ENCODE results near the gene NXN.

The NXN gene

DNA sequence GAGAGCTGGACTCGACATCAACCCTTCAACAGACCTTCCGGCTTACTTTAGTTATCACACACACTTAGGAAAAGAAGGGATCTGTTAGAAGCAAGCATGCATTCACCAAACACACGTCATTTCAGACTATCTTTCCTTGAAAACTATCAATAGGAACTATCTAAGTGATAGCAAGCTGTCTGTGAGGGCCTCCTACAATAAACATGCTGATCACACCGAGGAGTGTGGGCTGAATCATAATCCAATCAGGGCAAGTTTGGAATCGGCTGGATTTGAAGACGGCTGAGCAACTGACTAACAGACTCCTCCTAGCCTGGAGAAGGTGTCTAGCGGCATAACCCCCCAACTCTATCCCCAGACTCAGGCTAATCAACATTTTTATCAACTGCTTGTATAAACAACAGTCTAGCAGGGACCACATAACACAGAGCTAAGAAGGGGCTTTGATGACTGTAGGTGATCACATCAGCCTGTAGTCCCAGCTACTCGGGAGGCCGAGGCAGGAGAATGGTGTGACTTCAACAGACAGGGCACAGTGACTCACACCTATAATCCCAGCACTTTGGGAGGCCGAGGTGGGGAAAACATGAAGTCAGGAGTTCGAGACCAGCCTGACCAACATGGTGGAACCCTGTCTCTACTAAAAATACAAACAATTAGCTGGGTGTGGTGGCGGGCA lies 14.1 kb downstream of the NXN start:
- H3K9me3 ChIP-seq (ENCODE audit: control extremely low read depth in 1 of 5, control insufficient read depth in 4 of 5, insufficient read depth in 2 of 5, low read depth in 1 of 5, low read length in 4 of 5), result no peaks in the 10 kb centered on the region
- H3K4me1 ChIP-seq (ENCODE audit: control extremely low read depth in 1 of 4, control insufficient read depth in 4 of 4, insufficient read depth in 4 of 4, low read length in 3 of 4), result no peaks in the 10 kb centered on the region
- no peak overlapping the region for H3K4me3 ChIP-seq (ENCODE audit: control insufficient read depth in 1 of 7, extremely low read depth in 1 of 7, insufficient read depth in 4 of 7, low read depth in 2 of 7, low read length in 6 of 7)
- POLR2A ChIA-PET, result interaction anchor here (0.6 kb wide), 1 partner anchor 1559 kb away, joined by 3 read pairs; no protein-coding TSS in a partner anchor
- no peak for DNase-seq
- no peak overlapping the region for H3K27ac ChIP-seq (ENCODE audit: insufficient read depth in 1 of 2, low read depth in 1 of 2, low read length in 2 of 2, poor library complexity in 1 of 2, severe bottlenecking in 2 of 2)
- no peaks in the 10 kb centered on the region for H3K36me3 ChIP-seq (ENCODE audit: control insufficient read depth in 4 of 4, insufficient read depth in 4 of 4, low read length in 3 of 4)
- peaks cover 5 to 54% (median 15%) of the 10 kb centered on the region in 5 experiments for H3K27me3 ChIP-seq (replicated peaks in 2 of 5; ENCODE audit: control insufficient read depth in 4 of 5, insufficient read depth in 5 of 5, low read length in 4 of 5)
- CTCF ChIA-PET, result interaction anchor here (0.6 to 1.4 kb wide), 3 partner anchors 12 to 86 kb away, joined by 3 to 6 read pairs (median 3); no protein-coding TSS in a partner anchor
- WGBS (ENCODE audit: insufficient coverage), result 88% methylated on average over 10 of the region's 12 CpGs

DNA sequence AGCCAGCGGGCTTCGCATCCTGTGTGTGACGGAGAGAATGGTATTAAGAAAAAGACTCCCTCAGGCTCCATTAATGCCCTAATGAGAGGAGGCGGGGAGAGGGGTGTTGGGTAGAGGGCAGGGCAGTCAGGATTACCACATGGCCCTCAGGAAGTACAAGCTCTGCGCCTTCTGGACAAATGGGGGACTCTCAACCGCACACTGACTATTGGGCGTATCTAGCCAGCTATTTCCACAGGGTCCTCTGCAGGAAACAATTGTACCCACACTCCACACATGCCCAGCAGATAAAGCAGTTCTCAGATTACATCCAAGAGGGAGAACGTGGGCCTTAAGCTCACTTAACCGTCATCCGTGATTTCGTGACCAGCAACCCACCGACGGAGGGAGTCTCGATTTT lies 14.7 kb downstream of the NXN start:
- 56% methylated on average over 9 of the region's 14 CpGs for WGBS (ENCODE audit: insufficient coverage)
- Histone ChIP-seq H3K4me3 (ENCODE audit: control insufficient read depth in 1 of 7, extremely low read depth in 1 of 7, insufficient read depth in 4 of 7, low read depth in 2 of 7, low read length in 6 of 7) (no peak overlapping the region), H3K27ac (ENCODE audit: insufficient read depth in 1 of 2, low read depth in 1 of 2, low read length in 2 of 2, poor library complexity in 1 of 2, severe bottlenecking in 2 of 2) (no peak overlapping the region), H3K36me3 (ENCODE audit: control insufficient read depth in 4 of 4, insufficient read depth in 4 of 4, low read length in 3 of 4) (no peaks in the 10 kb centered on the region), H3K9me3 (ENCODE audit: control extremely low read depth in 1 of 5, control insufficient read depth in 4 of 5, insufficient read depth in 2 of 5, low read depth in 1 of 5, low read length in 4 of 5) (no peaks in the 10 kb centered on the region), H3K27me3 (replicated peaks in 2 of 5; ENCODE audit: control insufficient read depth in 4 of 5, insufficient read depth in 5 of 5, low read length in 4 of 5) (peaks cover 5 to 49% (median 12%) of the 10 kb centered on the region in 5 experiments), H3K4me1 (ENCODE audit: control extremely low read depth in 1 of 4, control insufficient read depth in 4 of 4, insufficient read depth in 4 of 4, low read length in 3 of 4) (no peaks in the 10 kb centered on the region)
- ChIA-PET CTCF (interaction anchor here (0.6 to 1.4 kb wide), 2 partner anchors 16 to 86 kb away, joined by 3 to 6 read pairs; no protein-coding TSS in a partner anchor), POLR2A (interaction anchor here (0.6 kb wide), 1 partner anchor 1560 kb away, joined by 3 read pairs; no protein-coding TSS in a partner anchor)
- DNase-seq, result peak in 1 of 3 donors; percentile 29

DNA sequence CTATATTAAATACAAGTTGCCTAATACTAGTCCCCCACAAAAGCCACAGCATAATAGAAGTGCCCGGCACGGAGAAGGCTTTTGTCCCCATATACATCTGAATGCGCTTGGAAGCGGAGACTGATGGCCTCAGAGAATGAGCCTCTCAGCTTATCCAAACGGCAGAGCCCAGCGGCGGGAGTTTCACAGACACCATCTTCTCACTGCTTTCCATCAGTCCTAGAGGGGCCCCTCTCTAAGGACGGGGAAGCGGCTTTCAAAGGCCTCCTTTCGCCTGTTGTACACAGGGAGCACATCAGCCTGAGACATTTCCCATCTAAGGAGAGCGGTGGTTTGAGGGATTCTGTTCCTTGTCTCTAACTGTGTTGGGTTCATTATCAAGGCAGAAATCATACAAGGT lies 16.9 kb downstream of the NXN start:
- Histone ChIP-seq H3K36me3 (ENCODE audit: control insufficient read depth in 4 of 4, insufficient read depth in 4 of 4, low read length in 3 of 4) (no peaks in the 10 kb centered on the region), H3K27me3 (replicated peaks in 2 of 5; ENCODE audit: control insufficient read depth in 4 of 5, insufficient read depth in 5 of 5, low read length in 4 of 5) (peaks cover 4 to 32% (median 8%) of the 10 kb centered on the region in 5 experiments), H3K4me3 (ENCODE audit: control insufficient read depth in 1 of 7, extremely low read depth in 1 of 7, insufficient read depth in 4 of 7, low read depth in 2 of 7, low read length in 6 of 7) (no peak overlapping the region), H3K9me3 (ENCODE audit: control extremely low read depth in 1 of 5, control insufficient read depth in 4 of 5, insufficient read depth in 2 of 5, low read depth in 1 of 5, low read length in 4 of 5) (no peaks in the 10 kb centered on the region), H3K27ac (ENCODE audit: insufficient read depth in 1 of 2, low read depth in 1 of 2, low read length in 2 of 2, poor library complexity in 1 of 2, severe bottlenecking in 2 of 2) (no peak overlapping the region), H3K4me1 (ENCODE audit: control extremely low read depth in 1 of 4, control insufficient read depth in 4 of 4, insufficient read depth in 4 of 4, low read length in 3 of 4) (no peaks in the 10 kb centered on the region)
- no peak for DNase-seq
- ChIA-PET CTCF (no interaction called here), POLR2A (no interaction called here)
- WGBS (ENCODE audit: insufficient coverage), result 94% methylated on average over 3 of the region's 11 CpGs

DNA sequence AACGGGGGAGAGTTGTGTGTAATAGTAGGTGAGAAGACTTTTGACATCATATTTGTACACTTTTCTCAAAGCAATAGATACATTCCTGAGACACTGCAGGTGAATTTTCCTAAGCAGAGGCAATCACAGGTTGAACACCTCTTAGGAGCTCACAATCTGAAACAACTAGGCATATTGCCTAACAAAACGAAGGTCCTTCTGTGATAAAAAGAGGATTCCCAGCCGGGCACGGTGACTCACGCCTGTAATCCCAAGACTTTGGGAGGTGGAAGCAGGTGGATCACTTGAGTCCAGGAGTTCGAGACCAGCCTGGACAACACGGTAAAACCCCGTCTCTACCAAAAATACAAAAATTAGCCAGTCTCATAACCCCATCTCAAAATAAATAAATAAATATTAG lies 17.4 kb downstream of the NXN start:
- Histone ChIP-seq H3K4me3 (ENCODE audit: control insufficient read depth in 1 of 7, extremely low read depth in 1 of 7, insufficient read depth in 4 of 7, low read depth in 2 of 7, low read length in 6 of 7) (no peak overlapping the region), H3K36me3 (ENCODE audit: control insufficient read depth in 4 of 4, insufficient read depth in 4 of 4, low read length in 3 of 4) (no peaks in the 10 kb centered on the region), H3K27me3 (replicated peaks in 2 of 5; ENCODE audit: control insufficient read depth in 4 of 5, insufficient read depth in 5 of 5, low read length in 4 of 5) (peaks cover 4 to 32% (median 8%) of the 10 kb centered on the region in 5 experiments), H3K9me3 (ENCODE audit: control extremely low read depth in 1 of 5, control insufficient read depth in 4 of 5, insufficient read depth in 2 of 5, low read depth in 1 of 5, low read length in 4 of 5) (no peaks in the 10 kb centered on the region), H3K4me1 (ENCODE audit: control extremely low read depth in 1 of 4, control insufficient read depth in 4 of 4, insufficient read depth in 4 of 4, low read length in 3 of 4) (no peaks in the 10 kb centered on the region), H3K27ac (ENCODE audit: insufficient read depth in 1 of 2, low read depth in 1 of 2, low read length in 2 of 2, poor library complexity in 1 of 2, severe bottlenecking in 2 of 2) (no peak overlapping the region)
- no peak for DNase-seq
- ChIA-PET POLR2A (no interaction called here), CTCF (no interaction called here)
- no CpG with 5 or more reads among the region's 8 CpGs for WGBS (ENCODE audit: insufficient coverage)

DNA sequence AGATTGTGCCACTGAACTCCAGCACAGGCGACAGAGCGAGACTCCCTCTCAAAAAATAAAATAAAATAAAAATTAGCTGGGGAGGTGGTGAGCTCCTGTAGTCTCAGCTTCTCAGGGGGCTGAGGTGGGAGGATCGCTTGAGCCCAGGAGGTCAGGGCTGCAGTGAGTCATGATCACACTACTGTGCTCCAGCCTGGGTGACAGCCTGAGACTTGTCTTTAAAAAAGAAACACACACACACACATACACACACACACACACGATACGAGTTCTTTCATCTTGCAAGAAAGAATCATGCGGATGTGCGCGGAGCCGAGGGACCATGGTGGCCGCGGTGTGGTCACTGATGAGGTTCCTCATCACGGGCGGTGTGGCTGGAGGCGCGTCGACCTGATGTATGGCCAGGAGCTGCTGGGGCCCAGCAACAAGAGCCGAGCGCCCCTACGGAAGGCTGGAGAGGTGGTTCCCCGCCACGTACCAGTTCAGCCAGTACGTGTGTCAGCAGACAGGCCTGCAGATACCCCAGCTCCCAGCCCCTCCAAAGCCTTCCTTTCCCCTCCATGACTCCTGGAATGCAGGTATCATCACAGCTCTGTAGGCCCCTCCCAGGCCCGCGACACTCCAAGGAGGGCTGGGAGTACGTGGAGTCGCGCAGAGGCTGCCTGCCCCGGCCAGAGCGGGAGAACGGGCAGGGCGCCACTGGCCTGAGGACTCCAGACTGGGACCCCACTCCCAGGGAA lies 20.7 kb downstream of the NXN start:
- no peaks in the 10 kb centered on the region for H3K9me3 ChIP-seq (ENCODE audit: control extremely low read depth in 1 of 5, control insufficient read depth in 4 of 5, insufficient read depth in 2 of 5, low read depth in 1 of 5, low read length in 4 of 5)
- no peaks in the 10 kb centered on the region for H3K4me1 ChIP-seq (ENCODE audit: control extremely low read depth in 1 of 4, control insufficient read depth in 4 of 4, insufficient read depth in 4 of 4, low read length in 3 of 4)
- no peak overlapping the region for H3K27ac ChIP-seq (ENCODE audit: insufficient read depth in 1 of 2, low read depth in 1 of 2, low read length in 2 of 2, poor library complexity in 1 of 2, severe bottlenecking in 2 of 2)
- no peak for DNase-seq
- H3K36me3 ChIP-seq (ENCODE audit: control insufficient read depth in 4 of 4, insufficient read depth in 4 of 4, low read length in 3 of 4), result no peaks in the 10 kb centered on the region
- ChIA-PET CTCF (no interaction called here), POLR2A (no interaction called here)
- WGBS (ENCODE audit: insufficient coverage), result 89% methylated on average over 20 of the region's 31 CpGs
- no peak overlapping the region for H3K4me3 ChIP-seq (ENCODE audit: control insufficient read depth in 1 of 7, extremely low read depth in 1 of 7, insufficient read depth in 4 of 7, low read depth in 2 of 7, low read length in 6 of 7)
- H3K27me3 ChIP-seq (replicated peaks in 2 of 5; ENCODE audit: control insufficient read depth in 4 of 5, insufficient read depth in 5 of 5, low read length in 4 of 5), result peaks cover 0 to 15% (median 5%) of the 10 kb centered on the region in 5 experiments

DNA sequence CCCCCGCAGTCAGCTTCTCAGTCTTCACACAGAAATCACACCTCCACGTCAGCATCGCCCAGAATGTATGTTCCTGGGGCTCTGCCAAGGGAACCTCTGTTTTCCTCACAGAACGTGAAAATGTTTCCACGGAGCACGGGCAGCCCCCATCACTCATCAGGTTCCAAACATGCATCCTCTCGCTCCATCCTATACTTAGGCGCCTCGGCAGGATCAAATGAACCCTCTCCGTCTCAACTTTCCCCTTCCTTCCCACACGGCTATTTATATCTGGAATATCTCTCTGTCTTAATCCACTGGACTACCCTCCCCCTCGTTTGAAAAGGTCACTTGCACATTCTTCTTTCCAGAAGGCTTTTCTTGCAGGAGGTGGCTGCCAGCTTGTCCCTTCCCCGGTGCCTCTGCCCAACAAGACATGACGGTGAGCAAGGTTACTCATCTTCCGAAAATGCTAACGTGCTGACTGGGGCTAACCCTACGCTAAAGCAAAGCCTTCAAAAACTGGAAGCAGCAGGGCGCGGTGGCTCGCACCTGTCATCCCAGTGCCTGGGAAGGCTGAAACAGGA lies 21.6 kb downstream of the NXN start:
- Histone ChIP-seq H3K36me3 (ENCODE audit: control insufficient read depth in 4 of 4, insufficient read depth in 4 of 4, low read length in 3 of 4) (no peaks in the 10 kb centered on the region), H3K4me1 (ENCODE audit: control extremely low read depth in 1 of 4, control insufficient read depth in 4 of 4, insufficient read depth in 4 of 4, low read length in 3 of 4) (no peaks in the 10 kb centered on the region), H3K9me3 (ENCODE audit: control extremely low read depth in 1 of 5, control insufficient read depth in 4 of 5, insufficient read depth in 2 of 5, low read depth in 1 of 5, low read length in 4 of 5) (no peaks in the 10 kb centered on the region), H3K27me3 (replicated peaks in 2 of 5; ENCODE audit: control insufficient read depth in 4 of 5, insufficient read depth in 5 of 5, low read length in 4 of 5) (peaks cover 0 to 12% (median 5%) of the 10 kb centered on the region in 5 experiments), H3K4me3 (ENCODE audit: control insufficient read depth in 1 of 7, extremely low read depth in 1 of 7, insufficient read depth in 4 of 7, low read depth in 2 of 7, low read length in 6 of 7) (no peak overlapping the region), H3K27ac (ENCODE audit: insufficient read depth in 1 of 2, low read depth in 1 of 2, low read length in 2 of 2, poor library complexity in 1 of 2, severe bottlenecking in 2 of 2) (no peak overlapping the region)
- CTCF ChIA-PET, result no interaction called here
- POLR2A ChIA-PET, result no interaction called here
- WGBS (ENCODE audit: insufficient coverage), result 90% methylated on average over 19 of the region's 20 CpGs
- no peak for DNase-seq

DNA sequence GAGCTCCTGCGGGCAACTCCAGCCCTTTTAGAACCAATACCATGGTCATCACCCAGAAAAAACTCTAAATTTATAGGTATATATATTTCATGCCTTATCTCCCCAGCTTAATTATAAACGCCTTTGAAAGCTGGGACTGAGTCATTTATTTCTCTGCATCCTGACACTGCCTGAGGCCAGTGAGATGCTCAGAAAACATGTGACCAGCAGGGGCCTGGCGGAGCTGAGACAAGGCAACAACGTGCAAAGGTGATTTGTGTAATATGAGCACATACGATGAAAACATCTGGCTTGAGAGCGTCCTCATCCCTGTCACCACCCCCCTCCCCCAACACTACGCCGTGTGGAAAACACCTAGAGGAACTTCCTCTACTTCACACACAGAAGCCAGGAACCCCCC lies 22.7 kb downstream of the NXN start:
- ChIA-PET CTCF (interaction anchor here (1.5 kb wide), 1 partner anchor 162 kb away, joined by 3 read pairs; no protein-coding TSS in a partner anchor), POLR2A (no interaction called here)
- Histone ChIP-seq H3K27me3 (replicated peaks in 2 of 5; ENCODE audit: control insufficient read depth in 4 of 5, insufficient read depth in 5 of 5, low read length in 4 of 5) (peaks cover 0 to 9% (median 2%) of the 10 kb centered on the region in 5 experiments), H3K4me1 (ENCODE audit: control extremely low read depth in 1 of 4, control insufficient read depth in 4 of 4, insufficient read depth in 4 of 4, low read length in 3 of 4) (peaks cover 0 to 2% (median 1%) of the 10 kb centered on the region in 4 experiments), H3K27ac (ENCODE audit: insufficient read depth in 1 of 2, low read depth in 1 of 2, low read length in 2 of 2, poor library complexity in 1 of 2, severe bottlenecking in 2 of 2) (no peak overlapping the region), H3K9me3 (ENCODE audit: control extremely low read depth in 1 of 5, control insufficient read depth in 4 of 5, insufficient read depth in 2 of 5, low read depth in 1 of 5, low read length in 4 of 5) (no peaks in the 10 kb centered on the region), H3K4me3 (ENCODE audit: control insufficient read depth in 1 of 7, extremely low read depth in 1 of 7, insufficient read depth in 4 of 7, low read depth in 2 of 7, low read length in 6 of 7) (no peak overlapping the region), H3K36me3 (ENCODE audit: control insufficient read depth in 4 of 4, insufficient read depth in 4 of 4, low read length in 3 of 4) (no peaks in the 10 kb centered on the region)
- 63% methylated on average over 5 of the region's 8 CpGs for WGBS (ENCODE audit: insufficient coverage)
- DNase-seq, result no peak

All from common myeloid progenitor, CD34-positive (primary cell).